SHP77 treated with DMSO at 0.1 percent for 48 hours (cell line): ENCODE measurements around the gene AFF4.

Experiments
- DNase-seq: peaks from one replicate; lab custom pipeline; 2025; lab: John Stamatoyannopoulos, UW

AFF4 gene

DNA sequence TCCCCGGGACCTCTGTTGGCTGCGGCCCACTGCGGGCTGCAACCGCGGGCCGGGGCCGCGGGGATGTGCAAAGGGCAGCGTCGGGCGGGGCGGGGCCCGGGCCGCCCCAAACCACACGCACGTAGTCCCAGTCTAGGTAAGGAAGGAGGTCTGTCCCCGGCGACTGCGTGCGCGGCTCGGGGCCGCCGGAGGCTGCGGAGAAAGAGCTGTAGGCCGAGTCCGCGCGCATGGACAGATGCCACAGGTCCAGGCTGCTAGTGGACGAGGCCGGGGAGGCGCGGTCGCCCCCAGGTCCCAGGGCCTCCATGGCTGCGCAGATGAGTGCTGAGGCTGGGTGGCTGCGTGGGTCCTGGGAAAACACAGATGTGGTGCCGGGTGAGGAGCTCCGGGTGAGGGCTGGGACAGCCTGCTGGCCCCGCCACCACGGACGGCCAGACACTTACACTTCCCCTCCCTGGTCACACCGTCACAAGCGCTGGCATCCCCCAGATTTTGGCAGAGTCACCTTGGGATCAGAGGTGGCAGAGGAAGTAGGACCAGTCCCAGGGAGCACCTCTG, 137.5 kb downstream of the AFF4 start:
- DNase-seq = no peak
